Naive B cell (primary cell): Measurements from ENCODE around the gene RCAN3. TPM values are rescaled to one million over a fixed set of nuclear protein-coding genes. Genes with fewer than 3 reads are reported as not detected.
"Not testable (repeated sequence)": the region's sequence is repeated elsewhere in the genome, so short reads cannot be mapped to it uniquely, and the experiment has no call there.

Experiments
- ATAC-seq, 2 donors: fragments of 150-1000 bp; cut with Tn5 transposase; 2 replicates each; pipeline ENCODE4 v1.10.0; 2021; ENCODE audit warnings: low read depth in 2 of 2, mild to moderate bottlenecking in 2 of 2, moderate library complexity in 2 of 2
- DNase-seq: peaks from one replicate; pipeline ENCODE4 v3.0.0; 2022
- H3K27ac Mint-ChIP-seq, 6 donors: one replicate each; pipeline ENCODE4 v1.8.0; 2020 to 2022; ENCODE audit warnings: mild to moderate bottlenecking in 6 of 6, mixed read lengths in 6 of 6, moderate library complexity in 5 of 6, inconsistent platforms in 2 of 6
- H3K27me3 Mint-ChIP-seq, 3 donors: one replicate each; pipeline ENCODE4 v1.8.0; 2021 to 2022; ENCODE audit warnings: mixed read lengths in 3 of 3, mild to moderate bottlenecking in 1 of 3
- H3K36me3 Mint-ChIP-seq, 2 donors: one replicate each; pipeline ENCODE4 v1.8.0; 2020 to 2022; ENCODE audit warnings: mixed read lengths in 2 of 2, inconsistent platforms in 1 of 2, mild to moderate bottlenecking in 1 of 2
- H3K4me1 Mint-ChIP-seq, 3 donors: one replicate each; pipeline ENCODE4 v1.8.0; 2020 to 2022; ENCODE audit warnings: mixed read lengths in 3 of 3, inconsistent platforms in 1 of 3, mild to moderate bottlenecking in 1 of 3, moderate library complexity in 1 of 3
- H3K4me3 Mint-ChIP-seq, 8 donors: one replicate each; pipeline ENCODE4 v1.8.0; 2020 to 2022; ENCODE audit warnings: mild to moderate bottlenecking in 8 of 8, mixed read lengths in 8 of 8, moderate library complexity in 8 of 8, inconsistent platforms in 2 of 8
- H3K9me3 Mint-ChIP-seq, 7 donors: one replicate each; pipeline ENCODE4 v1.8.0; 2020 to 2022; ENCODE audit warnings: mixed read lengths in 7 of 7, mild to moderate bottlenecking in 5 of 7, inconsistent platforms in 2 of 7, moderate library complexity in 1 of 7
- polyA plus RNA-seq, 6 donors: library from polyadenylated mRNA; unstranded; fragments of 300-500 nt; fragmentation: Illumina TruSeq; gene quantifications; one replicate each; pipeline ENCODE4 v1.2.3, GENCODE V29; 2021; ENCODE audit warnings: low read depth in 6 of 6

The RCAN3 gene
- polyA plus RNA-seq, 6 donors from 2014 or later = 25.2 to 38.3 (median 32.0) TPM

DNA sequence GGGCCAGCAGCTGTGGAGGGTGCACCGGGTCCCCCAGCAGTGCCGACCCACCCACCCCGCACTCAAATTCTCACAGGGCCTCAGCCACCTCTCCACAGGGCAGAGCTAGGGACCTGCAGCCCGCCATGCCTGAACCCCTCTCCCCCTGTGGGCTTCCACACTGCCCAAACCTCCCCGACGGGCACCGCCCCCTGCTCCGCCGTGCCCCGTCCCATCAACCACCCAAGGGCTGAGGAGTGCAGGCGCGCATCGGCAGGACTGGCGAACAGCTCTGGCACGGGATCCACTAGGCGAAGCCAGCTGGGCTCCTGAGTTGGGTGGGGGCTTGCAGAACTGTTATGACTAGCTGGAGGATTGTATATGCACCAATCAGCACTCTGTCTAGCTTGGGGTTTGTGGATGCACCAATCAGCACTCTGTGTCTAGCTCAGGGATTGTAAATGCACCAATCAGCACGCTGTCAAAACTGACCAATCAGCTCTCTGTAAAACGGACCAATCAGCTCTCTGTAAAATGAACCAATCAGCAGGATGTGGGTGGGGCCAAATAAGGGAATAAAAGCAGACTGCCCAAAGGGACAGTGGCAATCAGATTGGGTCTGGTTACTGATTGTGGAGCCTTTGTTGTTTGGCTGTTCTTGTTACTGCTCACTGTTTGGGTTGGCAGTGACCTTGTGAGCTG lies 12.4 kb upstream of the RCAN3 start:
- ATAC-seq (no peak), DNase-seq (no peak)
- Mint-ChIP-seq H3K36me3 (no peaks in the 10 kb centered on the region), H3K27me3 (no peaks in the 10 kb centered on the region), H3K27ac (no peak overlapping the region), H3K4me3 (no peak overlapping the region), H3K9me3 (no peaks in the 10 kb centered on the region), H3K4me1 (peaks cover 6 to 17% (median 8%) of the 10 kb centered on the region in 3 donors)

GRCh38 chr1:24491577-24492360 lies 10.9 kb upstream of the RCAN3 start:
- Mint-ChIP-seq H3K9me3 (peaks cover 0 to 1% (median 0%) of the 10 kb centered on the region in 7 donors), H3K36me3 (no peaks in the 10 kb centered on the region), H3K27me3 (no peaks in the 10 kb centered on the region), H3K4me1 (peaks cover 4 to 10% (median 5%) of the 10 kb centered on the region in 3 donors), H3K27ac (peak overlapping the region in 1 of 6 donors; percentile 13), H3K4me3 (no peak overlapping the region)
- no peak for ATAC-seq
- DNase-seq = no peak

DNA sequence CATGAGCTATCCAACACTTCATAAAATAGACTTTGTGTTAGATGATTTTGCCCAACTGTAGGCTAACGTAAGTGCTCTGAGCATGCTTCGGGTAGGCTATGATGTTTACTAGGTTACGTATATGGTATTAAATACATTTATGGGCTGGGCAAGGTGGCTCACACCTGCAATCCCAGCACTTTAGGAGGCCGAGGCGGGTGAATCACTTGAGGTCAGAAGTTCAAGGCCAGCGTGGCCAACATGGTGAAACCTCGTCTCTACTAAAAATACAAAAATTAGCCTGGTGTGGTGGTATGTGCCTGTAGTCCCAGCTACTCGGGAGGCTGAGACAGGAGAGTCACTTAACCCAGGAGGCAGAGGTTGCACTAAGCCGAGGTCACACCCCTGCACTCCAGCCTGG lies 9.7 kb upstream of the RCAN3 start:
- not testable (repeated sequence) for ATAC-seq, H3K9me3 Mint-ChIP-seq, DNase-seq, H3K4me3 Mint-ChIP-seq, H3K36me3 Mint-ChIP-seq, H3K27me3 Mint-ChIP-seq, H3K27ac Mint-ChIP-seq, H3K4me1 Mint-ChIP-seq

DNA sequence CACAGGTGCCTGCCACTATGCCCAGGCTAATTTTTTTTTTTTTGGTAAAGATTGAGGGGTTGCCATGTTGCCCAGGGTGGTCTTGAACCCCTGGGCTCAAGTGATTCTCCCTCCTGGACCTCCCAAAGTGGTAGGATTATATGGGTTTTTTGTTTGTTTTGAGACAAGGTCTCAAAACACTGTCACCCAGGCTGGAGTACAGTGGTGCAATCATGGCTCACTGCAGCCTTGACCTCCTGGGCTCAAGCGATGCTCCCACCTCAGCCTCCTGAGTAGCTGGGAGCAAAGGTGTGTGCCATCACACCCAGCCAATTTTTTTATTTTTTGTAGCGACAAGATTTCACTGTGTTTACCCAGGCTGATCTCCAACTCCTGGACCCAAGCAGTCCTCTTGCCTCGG lies 8.9 kb upstream of the RCAN3 start:
- ATAC-seq = no peak
- H3K27me3 Mint-ChIP-seq = no peaks in the 10 kb centered on the region
- H3K27ac Mint-ChIP-seq = no peak overlapping the region
- H3K36me3 Mint-ChIP-seq = no peaks in the 10 kb centered on the region
- no peak for DNase-seq
- H3K4me3 Mint-ChIP-seq = no peak overlapping the region
- peaks cover 0 to under 1% (median 0%) of the 10 kb centered on the region in 3 donors for H3K4me1 Mint-ChIP-seq
- H3K9me3 Mint-ChIP-seq = peaks cover 0 to 1% (median 0%) of the 10 kb centered on the region in 7 donors

- Mint-ChIP-seq H3K36me3 (no peaks in the 10 kb centered on the region), H3K4me3 (no peak overlapping the region), H3K9me3 (peaks cover 0 to 1% (median 0%) of the 10 kb centered on the region in 7 donors), H3K27ac (no peak overlapping the region), H3K4me1 (peaks cover 15 to 33% (median 29%) of the 10 kb centered on the region in 3 donors), H3K27me3 (no peaks in the 10 kb centered on the region)
- ATAC-seq = no peak
- no peak for DNase-seq
Observed at GRCh38 chr1:24498589-24498988, 4.0 kb upstream of the RCAN3 start.

GRCh38 chr1:24500448-24501048 lies 2.1 kb upstream of the RCAN3 start:
- Mint-ChIP-seq H3K36me3 (no peaks in the 10 kb centered on the region), H3K9me3 (peaks cover 0 to 1% (median 0%) of the 10 kb centered on the region in 7 donors), H3K27me3 (no peaks in the 10 kb centered on the region), H3K4me1 (peaks cover 23 to 47% (median 46%) of the 10 kb centered on the region in 3 donors), H3K4me3 (peak overlapping the region in 5 of 8 donors; percentile 57 to 95 (median 84)), H3K27ac (peak overlapping the region in 3 of 6 donors; percentile 93 to 97 (median 94))
- ATAC-seq (no peak), DNase-seq (no peak)

- Mint-ChIP-seq H3K4me1 (peaks cover 27 to 55% (median 54%) of the 10 kb centered on the region in 3 donors), H3K27ac (peak overlapping the region; percentile 86 to 97 (median 93)), H3K9me3 (no peaks in the 10 kb centered on the region), H3K4me3 (peak overlapping the region; percentile 81 to 95 (median 92)), H3K27me3 (no peaks in the 10 kb centered on the region), H3K36me3 (no peaks in the 10 kb centered on the region)
- peak; percentile 55 for DNase-seq
- peak in 1 of 2 donors; percentile 7 for ATAC-seq
Observed at GRCh38 chr1:24501371-24502064, 1.1 kb upstream of the RCAN3 start.

DNA sequence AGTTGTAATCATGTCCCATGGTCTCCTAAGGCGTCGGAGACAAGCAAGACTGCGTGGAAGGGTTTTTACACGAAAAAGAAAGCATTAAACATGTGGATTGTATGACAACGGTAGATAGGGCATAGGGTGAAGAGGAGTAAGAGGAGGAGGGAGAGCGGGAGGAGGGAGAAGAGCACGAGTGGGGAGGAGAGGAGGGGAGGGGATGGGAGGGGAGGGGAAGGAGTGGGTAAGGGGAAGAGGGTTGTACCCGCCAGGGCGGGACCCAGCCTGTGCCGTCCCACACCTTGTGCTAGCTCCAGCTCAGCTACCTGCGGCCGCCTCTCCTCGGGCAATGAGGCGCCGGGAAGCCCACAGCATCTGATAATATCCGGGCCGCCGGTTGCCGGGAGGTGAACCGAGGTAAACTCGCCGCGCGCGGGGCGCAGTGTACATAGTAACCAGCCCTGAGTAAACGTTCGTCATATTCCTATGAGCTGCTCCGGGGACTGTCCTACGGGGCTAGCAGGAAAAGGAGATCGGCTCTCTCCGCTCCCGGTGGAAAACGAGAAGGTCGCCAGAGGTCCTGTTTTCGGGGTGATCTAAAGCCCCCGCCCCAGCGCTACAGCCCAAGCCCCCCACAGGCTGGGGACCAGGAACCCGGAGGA lies 449 bp upstream of the RCAN3 start:
- H3K4me1 Mint-ChIP-seq = peaks cover 31 to 61% (median 60%) of the 10 kb centered on the region in 3 donors
- H3K27me3 Mint-ChIP-seq = no peaks in the 10 kb centered on the region
- H3K27ac Mint-ChIP-seq = peak overlapping the region; percentile 86 to 97 (median 93)
- DNase-seq (peak; percentile 68), ATAC-seq (peak; percentile 58 to 65)
- H3K4me3 Mint-ChIP-seq = peak overlapping the region; percentile 81 to 95 (median 92)
- no peaks in the 10 kb centered on the region for H3K36me3 Mint-ChIP-seq
- H3K9me3 Mint-ChIP-seq = no peaks in the 10 kb centered on the region

GRCh38 chr1:24503059-24503751 lies 569 bp downstream of the RCAN3 start:
- Mint-ChIP-seq H3K27me3 (no peaks in the 10 kb centered on the region), H3K27ac (peak overlapping the region; percentile 70 to 98 (median 90)), H3K36me3 (no peaks in the 10 kb centered on the region), H3K4me3 (peak overlapping the region; percentile 82 to 99 (median 96)), H3K4me1 (peaks cover 37 to 71% (median 70%) of the 10 kb centered on the region in 3 donors), H3K9me3 (no peaks in the 10 kb centered on the region)
- ATAC-seq = peak; percentile 19 to 38
- no peak for DNase-seq

DNA sequence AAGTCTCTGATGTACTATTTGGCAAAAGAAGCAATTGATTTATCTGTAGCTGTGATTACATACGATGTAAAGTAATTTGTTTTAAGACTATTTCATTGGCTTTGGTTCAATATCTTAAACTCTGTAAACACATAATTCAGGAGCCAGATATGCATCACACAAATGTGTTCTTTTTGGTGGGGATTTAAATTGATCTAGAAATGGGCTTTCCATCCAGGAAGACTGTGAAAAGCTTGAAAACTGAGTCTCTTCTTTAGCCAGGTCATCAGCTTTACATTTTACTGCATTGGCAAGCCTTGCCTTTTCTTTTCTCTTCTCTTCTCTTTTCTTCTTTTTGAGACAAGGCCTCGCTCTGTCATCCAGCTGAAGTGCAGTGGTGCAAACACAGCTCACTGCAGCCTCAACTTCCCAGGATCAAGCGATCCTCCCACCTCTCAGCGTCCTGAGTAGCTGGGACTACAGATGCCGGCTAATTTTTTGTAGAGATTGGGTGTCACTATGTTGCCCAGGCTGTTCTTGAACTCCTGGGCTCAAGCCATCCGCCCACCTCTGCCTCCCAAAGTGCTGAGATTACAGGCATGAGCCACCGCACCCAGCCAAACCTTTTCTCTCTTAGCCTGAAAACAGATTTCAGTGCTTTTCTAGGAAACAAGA lies 1.4 kb downstream of the RCAN3 start:
- ATAC-seq = no peak
- no peak for DNase-seq
- Mint-ChIP-seq H3K27me3 (no peaks in the 10 kb centered on the region), H3K4me1 (peaks cover 40 to 75% (median 74%) of the 10 kb centered on the region in 3 donors), H3K4me3 (peak overlapping the region; percentile 82 to 99 (median 96)), H3K36me3 (no peaks in the 10 kb centered on the region), H3K27ac (peak overlapping the region; percentile 70 to 98 (median 94)), H3K9me3 (no peaks in the 10 kb centered on the region)

- Mint-ChIP-seq H3K9me3 (no peaks in the 10 kb centered on the region), H3K4me3 (peak overlapping the region; percentile 82 to 99 (median 96)), H3K27ac (peak overlapping the region in 5 of 6 donors; percentile 70 to 96 (median 80)), H3K27me3 (no peaks in the 10 kb centered on the region), H3K36me3 (no peaks in the 10 kb centered on the region), H3K4me1 (peaks cover 40 to 74% (median 73%) of the 10 kb centered on the region in 3 donors)
- DNase-seq = no peak
- ATAC-seq = no peak
Observed at GRCh38 chr1:24504560-24504959, 1.9 kb downstream of the RCAN3 start.

DNA sequence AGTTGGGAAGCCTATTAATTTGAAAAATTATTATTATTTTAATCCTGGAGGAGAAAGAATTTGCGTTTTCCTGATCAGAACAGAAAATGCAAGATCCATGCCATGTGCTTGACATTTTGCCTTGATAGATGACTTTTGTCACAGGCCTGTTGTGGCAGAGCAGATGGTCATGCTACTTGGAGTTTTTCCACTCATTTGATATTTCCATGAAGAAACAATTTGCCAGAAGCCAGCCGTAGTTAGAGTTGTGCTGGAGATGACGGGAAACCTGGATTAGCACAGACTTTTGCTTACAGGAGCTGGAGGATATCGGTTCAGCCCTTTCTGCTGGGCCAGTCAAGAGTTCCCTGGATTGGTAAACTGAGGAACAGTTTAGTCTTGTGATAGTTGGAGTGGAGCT lies 3.2 kb downstream of the RCAN3 start:
- no peaks in the 10 kb centered on the region for H3K9me3 Mint-ChIP-seq
- H3K4me3 Mint-ChIP-seq = peak overlapping the region in 5 of 8 donors; percentile 32 to 77 (median 37)
- H3K27me3 Mint-ChIP-seq = no peaks in the 10 kb centered on the region
- DNase-seq = no peak
- ATAC-seq = no peak
- H3K27ac Mint-ChIP-seq = peak overlapping the region in 1 of 6 donors; percentile 80
- H3K36me3 Mint-ChIP-seq = no peaks in the 10 kb centered on the region
- H3K4me1 Mint-ChIP-seq = peaks cover 40 to 80% (median 65%) of the 10 kb centered on the region in 3 donors
